Activated CD8-positive, alpha-beta T cell treated with anti-CD3 and anti-CD28 coated beads for 36 hours (primary cell): ENCODE results near the gene ITCH. TPM values are rescaled to one million over a fixed set of nuclear protein-coding genes. Genes with fewer than 3 reads are reported as not detected.
"Not testable (repeated sequence)": the region's sequence is repeated elsewhere in the genome, so short reads cannot be mapped to it uniquely, and the experiment has no call there.

Experiments used
- ATAC-seq: fragments of 200-7000 bp; cut with Tn5 transposase; one replicate; pipeline ENCODE4 v1.10.0; 2021; ENCODE audit warnings: mild to moderate bottlenecking, moderate library complexity
- CTCF ChIA-PET: fragments of 350-600 bp; sonication (Branson Sonifier 250); formaldehyde crosslinking; loops from one replicate; lab custom pipeline; 2021; ENCODE audit warnings: antibody characterized with exemption; lab: Charles Lee
- POLR2A ChIA-PET: fragments of 350-600 bp; sonication (Branson Sonifier 250); formaldehyde crosslinking; loops from one replicate; lab custom pipeline; 2021; ENCODE audit warnings: antibody characterized with exemption; lab: Charles Lee
- DNase-seq: peaks from one replicate; pipeline ENCODE4 v3.0.0-alpha.2; 2020
- H3K27ac Mint-ChIP-seq: one replicate; pipeline ENCODE4 v1.8.0; 2021; ENCODE audit warnings: mild to moderate bottlenecking, mixed read lengths
- H3K27me3 Mint-ChIP-seq: one replicate; pipeline ENCODE4 v1.8.0; 2021; ENCODE audit warnings: mixed read lengths
- H3K36me3 Mint-ChIP-seq: one replicate; pipeline ENCODE4 v1.8.0; 2021; ENCODE audit warnings: low read depth, mixed read lengths
- H3K4me1 Mint-ChIP-seq: one replicate; pipeline ENCODE4 v1.8.0; 2021; ENCODE audit warnings: low read depth, mixed read lengths
- H3K4me3 Mint-ChIP-seq: one replicate; pipeline ENCODE4 v1.8.0; 2021; ENCODE audit warnings: mild to moderate bottlenecking, moderate library complexity, mixed read lengths
- H3K9me3 Mint-ChIP-seq: one replicate; pipeline ENCODE4 v1.8.0; 2021; ENCODE audit warnings: mixed read lengths
- CTCF ChIP-seq: fragments of 200-600 bp; IDR thresholded peaks from one replicate; pipeline ENCODE4 v1.8.0; 2022; ENCODE audit warnings: antibody characterized with exemption, mild to moderate bottlenecking
- intact Hi-C: fragments of 100-400 bp; cut with micrococcal nuclease; formaldehyde crosslinking; loops from one replicate; pipeline ENCODE4 v1.10.0; 2022
- total RNA-seq, 2 experiments: library from RNA; stranded (reverse); gene quantifications; one replicate each; pipeline ENCODE4 v1.2.3, GENCODE V29; 2021

The ITCH gene
- total RNA-seq, 2 experiments from 2014 or later: 46.0 to 51.8 TPM

- no peak for ATAC-seq
Measured at GRCh38 chr20:34404803-34405202, 41.7 kb downstream of the ITCH start.

GRCh38 chr20:34405247-34405651, 42.2 kb downstream of the ITCH start:
- H3K27ac Mint-ChIP-seq: peak overlapping the region; percentile 79
- H3K9me3 Mint-ChIP-seq, H3K27me3 Mint-ChIP-seq, intact Hi-C loops: not testable (repeated sequence)
- H3K36me3 Mint-ChIP-seq: peaks cover 25% of the 10 kb centered on the region
- CTCF ChIA-PET: interaction anchor here (0.6 to 7.5 kb wide), 5 partner anchors 11 to 93 kb away, joined by 3 to 48 read pairs (median 4); partner anchors contain the start of gene ITCH
- ATAC-seq (peak; percentile 89), DNase-seq (peak; percentile 41)
- POLR2A ChIA-PET: interaction anchor here (0.6 to 1.0 kb wide), 5 partner anchors 11 to 914 kb away, joined by 3 to 4 read pairs (median 4); no protein-coding TSS in a partner anchor
- peak overlapping the region; percentile 19 for H3K4me3 Mint-ChIP-seq
- H3K4me1 Mint-ChIP-seq: peaks cover 46% of the 10 kb centered on the region

More at GRCh38 chr20:34404803-34405202, 41.7 kb downstream of the ITCH start:
- intact Hi-C loops: no loop called here
- Mint-ChIP-seq H3K4me1 (peaks cover 48% of the 10 kb centered on the region), H3K36me3 (peaks cover 28% of the 10 kb centered on the region), H3K9me3 (no peaks in the 10 kb centered on the region), H3K4me3 (peak overlapping the region; percentile 19), H3K27ac (peak overlapping the region; percentile 79), H3K27me3 (no peaks in the 10 kb centered on the region)
- DNase-seq: no peak
- POLR2A ChIA-PET: no interaction called here
- CTCF ChIA-PET: interaction anchor here (1.4 to 7.5 kb wide), 2 partner anchors 40 to 92 kb away, joined by 4 to 48 read pairs; no protein-coding TSS in a partner anchor
- TF ChIP-seq CTCF: no peak

- Mint-ChIP-seq H3K4me1 (peaks cover 44% of the 10 kb centered on the region), H3K27ac (peak overlapping the region; percentile 79), H3K36me3 (peaks cover 23% of the 10 kb centered on the region)
- DNase-seq, ATAC-seq, H3K27me3 Mint-ChIP-seq, H3K4me3 Mint-ChIP-seq, intact Hi-C loops, H3K9me3 Mint-ChIP-seq: not testable (repeated sequence)
- ChIA-PET CTCF (interaction anchor here (0.6 to 7.5 kb wide), 5 partner anchors 10 to 93 kb away, joined by 3 to 48 read pairs (median 4); partner anchors contain the start of gene ITCH), POLR2A (interaction anchor here (0.6 to 1.0 kb wide), 6 partner anchors 10 to 915 kb away, joined by 3 to 4 read pairs (median 4); no protein-coding TSS in a partner anchor)
Measured at GRCh38 chr20:34405942-34406341, 42.9 kb downstream of the ITCH start.

- ATAC-seq (no peak), DNase-seq (no peak)
- Mint-ChIP-seq H3K36me3 (peaks cover 17% of the 10 kb centered on the region), H3K27ac (no peak overlapping the region), H3K4me1 (peaks cover 27% of the 10 kb centered on the region), H3K9me3 (no peaks in the 10 kb centered on the region), H3K4me3 (no peak overlapping the region), H3K27me3 (no peaks in the 10 kb centered on the region)
- CTCF ChIA-PET: interaction anchor here (0.7 to 7.5 kb wide), 4 partner anchors 10 to 115 kb away, joined by 3 to 48 read pairs (median 4); no protein-coding TSS in a partner anchor
- POLR2A ChIA-PET: interaction anchor here (0.6 kb wide), 1 partner anchor 52 kb away, joined by 3 read pairs; no protein-coding TSS in a partner anchor
- no peak for TF ChIP-seq CTCF
- intact Hi-C loops: no loop called here
Measured at GRCh38 chr20:34407962-34408474, 44.9 kb downstream of the ITCH start.

GRCh38 chr20:34410336-34410735, 47.3 kb downstream of the ITCH start:
- ChIA-PET POLR2A (no interaction called here), CTCF (interaction anchor here (7.5 kb wide), 1 partner anchor 98 kb away, joined by 48 read pairs; no protein-coding TSS in a partner anchor)
- ATAC-seq (no peak), DNase-seq (no peak)
- intact Hi-C loops: no loop called here
- Mint-ChIP-seq H3K27ac (no peak overlapping the region), H3K4me1 (peaks cover 16% of the 10 kb centered on the region), H3K4me3 (no peak overlapping the region), H3K27me3 (no peaks in the 10 kb centered on the region), H3K36me3 (peaks cover 22% of the 10 kb centered on the region), H3K9me3 (no peaks in the 10 kb centered on the region)
- no peak for TF ChIP-seq CTCF

- no peak overlapping the region for H3K27ac Mint-ChIP-seq
- no peaks in the 10 kb centered on the region for H3K9me3 Mint-ChIP-seq
- ChIA-PET POLR2A (no interaction called here), CTCF (interaction anchor here (0.8 kb wide), 1 partner anchor 100 kb away, joined by 4 read pairs; no protein-coding TSS in a partner anchor)
- H3K36me3 Mint-ChIP-seq: peaks cover 22% of the 10 kb centered on the region
- intact Hi-C loops: no loop called here
- H3K4me3 Mint-ChIP-seq: no peak overlapping the region
- DNase-seq (no peak), ATAC-seq (no peak)
- TF ChIP-seq CTCF: no peak
- H3K27me3 Mint-ChIP-seq: no peaks in the 10 kb centered on the region
- H3K4me1 Mint-ChIP-seq: peaks cover 18% of the 10 kb centered on the region
Measured at GRCh38 chr20:34412453-34412852, 49.4 kb downstream of the ITCH start.

- intact Hi-C loops, H3K9me3 Mint-ChIP-seq, ATAC-seq, DNase-seq, H3K27me3 Mint-ChIP-seq, H3K4me3 Mint-ChIP-seq: not testable (repeated sequence)
- H3K27ac Mint-ChIP-seq: peak overlapping the region; percentile 63
- H3K4me1 Mint-ChIP-seq: peaks cover 18% of the 10 kb centered on the region
- H3K36me3 Mint-ChIP-seq: peaks cover 23% of the 10 kb centered on the region
- ChIA-PET POLR2A (interaction anchor here (0.6 kb wide), 1 partner anchor 45 kb away, joined by 3 read pairs; no protein-coding TSS in a partner anchor), CTCF (interaction anchor here (1.1 kb wide), 1 partner anchor 102 kb away, joined by 5 read pairs; no protein-coding TSS in a partner anchor)
Measured at GRCh38 chr20:34414525-34414924, 51.5 kb downstream of the ITCH start.
